Fibroblast of mammary gland (primary cell): ENCODE data around the gene MYL2.

Experiments
- DNase-seq: peaks from one replicate; pipeline ENCODE4 v3.0.0-alpha.2; 2010; ENCODE audit warnings: low read depth
- H3K4me3 ChIP-seq: 2 replicates; pipeline ENCODE4 v1.5.1; 2011; ENCODE audit warnings: low read depth, mild to moderate bottlenecking, low read length, moderate library complexity; ENCODE audit not compliant: control insufficient read depth
- TF ChIP-seq, protein P1 (sequence below): conservative IDR thresholded peaks from 2 replicates; pipeline ENCODE4 v1.5.1; 2011; ENCODE audit warnings: low read depth, low read length, inconsistent platforms; ENCODE audit not compliant: control insufficient read depth, insufficient read depth

Gene MYL2

DNA sequence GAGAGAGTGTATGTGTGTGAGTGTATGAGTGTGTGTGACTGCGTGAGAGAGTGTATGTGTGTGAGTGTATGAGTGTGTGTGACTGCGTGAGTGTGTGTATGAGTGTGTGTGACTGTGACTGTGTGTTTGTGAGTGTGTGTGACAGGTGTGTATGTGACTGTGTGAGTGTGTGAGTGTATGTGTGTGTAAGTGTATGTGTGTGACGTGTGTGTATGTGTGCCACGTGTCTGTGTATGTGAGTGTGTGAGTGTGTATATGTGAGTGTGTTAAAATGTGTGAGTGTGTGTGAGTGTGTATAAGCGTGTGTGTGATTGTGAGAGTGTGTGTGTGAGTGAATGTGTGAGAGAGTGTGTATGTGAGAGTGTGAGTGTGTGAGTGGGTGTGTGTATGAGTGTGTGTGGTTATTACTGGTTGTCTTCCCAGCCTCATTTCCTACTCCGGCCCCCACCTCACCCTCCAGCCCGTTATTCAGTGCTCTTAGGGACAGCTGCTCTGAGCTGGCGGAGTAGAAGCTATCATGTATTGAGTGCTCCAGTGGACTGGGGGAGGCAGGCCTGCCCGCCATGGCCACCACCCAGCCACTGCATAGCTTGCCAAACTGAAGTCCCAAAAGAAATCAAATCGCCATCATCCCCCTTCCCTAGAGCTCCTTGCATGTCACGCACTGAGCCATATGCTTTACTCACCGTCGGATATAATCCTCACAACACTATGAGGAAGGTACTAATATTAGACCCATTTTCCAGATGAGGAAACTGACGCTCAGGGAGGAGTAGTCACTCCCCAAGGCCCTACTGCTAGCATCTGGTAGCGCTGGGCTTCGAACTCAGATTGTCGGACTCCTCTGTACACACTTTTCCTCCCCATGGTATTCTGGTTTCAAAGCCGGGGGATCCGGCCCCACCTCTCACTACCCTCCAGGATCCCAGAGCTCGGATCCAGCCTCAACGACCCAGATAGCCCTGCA, 10.3 kb upstream of the MYL2 start:
- no peak for DNase-seq
- TF ChIP-seq, protein P1, sequence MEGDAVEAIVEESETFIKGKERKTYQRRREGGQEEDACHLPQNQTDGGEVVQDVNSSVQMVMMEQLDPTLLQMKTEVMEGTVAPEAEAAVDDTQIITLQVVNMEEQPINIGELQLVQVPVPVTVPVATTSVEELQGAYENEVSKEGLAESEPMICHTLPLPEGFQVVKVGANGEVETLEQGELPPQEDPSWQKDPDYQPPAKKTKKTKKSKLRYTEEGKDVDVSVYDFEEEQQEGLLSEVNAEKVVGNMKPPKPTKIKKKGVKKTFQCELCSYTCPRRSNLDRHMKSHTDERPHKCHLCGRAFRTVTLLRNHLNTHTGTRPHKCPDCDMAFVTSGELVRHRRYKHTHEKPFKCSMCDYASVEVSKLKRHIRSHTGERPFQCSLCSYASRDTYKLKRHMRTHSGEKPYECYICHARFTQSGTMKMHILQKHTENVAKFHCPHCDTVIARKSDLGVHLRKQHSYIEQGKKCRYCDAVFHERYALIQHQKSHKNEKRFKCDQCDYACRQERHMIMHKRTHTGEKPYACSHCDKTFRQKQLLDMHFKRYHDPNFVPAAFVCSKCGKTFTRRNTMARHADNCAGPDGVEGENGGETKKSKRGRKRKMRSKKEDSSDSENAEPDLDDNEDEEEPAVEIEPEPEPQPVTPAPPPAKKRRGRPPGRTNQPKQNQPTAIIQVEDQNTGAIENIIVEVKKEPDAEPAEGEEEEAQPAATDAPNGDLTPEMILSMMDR, result no peak
- no peak overlapping the region for H3K4me3 ChIP-seq

DNA sequence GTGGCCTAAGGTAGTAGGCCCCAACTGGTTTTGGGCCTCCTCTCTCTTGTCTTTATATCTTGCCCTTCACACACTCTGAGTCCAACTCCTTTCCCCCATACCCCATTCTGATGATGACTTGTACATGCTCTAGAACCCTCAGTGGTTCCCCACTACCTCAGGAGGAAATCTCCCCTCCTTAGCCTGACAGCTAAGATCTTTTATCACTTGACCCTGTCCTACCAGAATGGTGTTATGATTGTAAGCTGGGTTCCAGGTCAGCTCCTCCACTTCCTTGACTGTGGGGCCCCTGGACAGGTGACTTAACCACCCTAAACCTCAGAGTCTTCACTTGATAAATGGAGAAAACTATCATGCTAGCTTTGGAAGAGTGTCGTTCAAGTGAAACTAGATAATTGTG, 9.4 kb upstream of the MYL2 start:
- TF ChIP-seq, protein P1, result no peak
- no peak overlapping the region for H3K4me3 ChIP-seq
- DNase-seq, result no peak

DNA sequence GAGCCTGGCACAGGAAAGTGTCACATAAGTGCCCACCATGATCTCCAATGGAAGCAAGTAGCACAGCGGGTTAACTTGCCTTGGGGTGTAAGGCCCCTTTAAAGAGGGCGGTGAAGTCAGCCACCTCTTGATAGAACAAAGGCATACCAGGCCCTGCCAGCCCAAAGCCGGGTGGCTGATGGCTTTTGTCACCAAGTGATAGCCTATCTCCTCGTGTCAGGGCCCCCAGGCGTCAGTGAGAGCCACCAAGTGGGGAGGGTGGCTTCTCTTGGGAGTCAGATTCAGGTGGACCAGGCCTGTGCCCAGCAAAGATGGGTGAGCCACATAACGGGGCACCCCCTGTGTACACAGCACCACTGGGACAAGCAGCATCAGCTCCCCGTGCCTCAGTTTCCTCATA, 8.3 kb upstream of the MYL2 start:
- no peak for DNase-seq
- TF ChIP-seq, protein P1, result no peak
- H3K4me3 ChIP-seq, result no peak overlapping the region

DNA sequence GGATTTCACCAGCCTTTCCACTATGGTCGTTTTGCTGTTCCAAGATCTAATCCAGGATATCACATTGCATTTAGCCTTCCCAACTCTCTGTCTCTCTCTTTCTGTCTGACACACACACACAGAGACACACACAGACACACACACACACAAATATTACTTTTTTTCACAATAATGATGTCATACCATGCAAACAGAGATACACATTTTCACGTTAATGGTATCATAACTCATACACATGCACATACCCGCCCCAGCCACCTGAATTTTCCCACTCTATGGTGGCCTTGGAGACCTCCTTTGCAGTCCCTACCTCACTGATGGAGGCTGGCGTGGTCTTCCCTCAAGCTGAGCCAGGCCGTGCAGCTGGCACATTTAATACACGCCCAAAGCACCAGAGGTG, 7.2 kb upstream of the MYL2 start:
- DNase-seq, result no peak
- TF ChIP-seq, protein P1, result no peak
- no peak overlapping the region for H3K4me3 ChIP-seq

DNA sequence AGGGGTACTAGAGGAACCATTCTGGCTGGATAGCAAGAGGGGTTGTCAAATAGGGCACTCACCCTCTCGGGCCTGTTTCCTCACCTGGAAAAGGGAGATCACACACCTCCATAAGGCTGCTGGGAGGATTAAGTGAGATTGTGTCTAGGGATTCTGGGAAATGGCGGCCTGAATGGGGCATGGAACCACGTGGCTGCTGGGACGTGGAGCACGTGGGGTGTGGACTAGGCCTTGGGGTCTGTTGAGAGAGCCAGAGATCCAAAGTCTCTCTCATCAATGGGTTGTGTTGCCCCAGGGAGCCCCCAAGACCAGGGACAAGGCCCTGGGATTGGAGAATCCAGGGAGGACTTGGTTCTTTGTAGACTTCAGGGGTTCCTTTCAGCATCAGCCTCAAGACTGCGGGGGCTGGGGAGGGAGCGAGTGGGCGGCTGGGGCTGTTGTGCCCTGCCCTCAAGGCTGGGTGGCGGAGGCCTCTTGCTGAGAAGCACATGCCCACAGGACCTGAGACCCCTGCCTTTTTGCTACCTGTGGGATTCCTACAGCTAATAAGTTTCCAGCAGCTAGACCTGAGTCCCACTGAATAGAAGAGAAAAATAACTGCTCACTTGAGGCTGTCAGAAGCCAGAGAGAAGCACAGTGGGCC, 3.4 kb upstream of the MYL2 start:
- DNase-seq, result no peak
- H3K4me3 ChIP-seq, result no peak overlapping the region
- TF ChIP-seq, protein P1, result no peak

DNA sequence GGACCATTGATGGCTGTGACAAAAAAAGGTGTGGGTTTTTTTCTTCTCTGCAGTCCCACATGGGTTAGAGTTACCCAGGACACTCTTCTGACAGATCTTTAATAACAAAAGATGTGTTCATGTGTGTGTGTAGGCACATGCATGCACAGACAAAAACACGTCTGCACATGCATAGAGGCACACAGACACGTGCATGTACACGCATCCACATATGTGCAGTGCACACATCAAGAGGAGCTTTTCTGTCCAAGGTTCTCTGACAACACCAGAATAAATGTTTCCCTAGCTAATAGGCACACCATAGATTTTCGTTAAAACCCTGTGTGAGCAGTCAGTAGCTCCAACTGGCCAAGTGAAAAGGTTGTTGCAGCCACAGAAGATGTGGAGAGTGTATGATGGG, 2.8 kb upstream of the MYL2 start:
- TF ChIP-seq, protein P1, result no peak
- no peak for DNase-seq
- H3K4me3 ChIP-seq, result no peak overlapping the region
